ENCODE measurements around the gene TRAIP. TPM values are rescaled to one million over a fixed set of nuclear protein-coding genes. Genes with fewer than 3 reads are reported as not detected.

TRAIP gene
- total and polyA plus RNA-seq, 2 donors (not counting 1 experiment from before 2014, with no cell fraction given): 5.0 to 8.7 TPM

GRCh38 chr3:49868862-49869466 is 12.6 kb upstream of the TRAIP start:
- no peaks in the 10 kb centered on the region for H3K4me1 Mint-ChIP-seq
- Histone ChIP-seq H4K20me1 (ENCODE audit: control insufficient read depth, insufficient read depth, low read length, poor library complexity, severe bottlenecking) (no peaks in the 10 kb centered on the region), H3K36me3 (replicated peaks in 1 of 2; ENCODE audit: control extremely low read depth in 1 of 2, control insufficient read depth in 1 of 2, extremely low read depth in 1 of 2, insufficient read depth in 2 of 2, low read length in 1 of 2) (no peaks in the 10 kb centered on the region), H3K9me3 (ENCODE audit: control extremely low read depth in 1 of 3, control insufficient read depth in 2 of 3, insufficient read depth in 1 of 3, low read length in 2 of 3) (peaks cover 0 to 12% (median 0%) of the 10 kb centered on the region in 3 donors), H3K27me3 (replicated peaks in 1 of 4; ENCODE audit: control extremely low read depth in 1 of 4, control insufficient read depth in 3 of 4, insufficient read depth in 4 of 4, low read length in 3 of 4) (peaks cover 0 to 55% (median 20%) of the 10 kb centered on the region in 4 experiments), H3K4me2 (replicated peaks; ENCODE audit: low read depth, low read length, poor library complexity, severe bottlenecking) (peak overlapping the region; percentile 93), H3K9ac (ENCODE audit: low read length) (peak overlapping the region; percentile 45), H3K79me2 (ENCODE audit: control insufficient read depth, insufficient read depth, low read length) (no peaks in the 10 kb centered on the region), H3K4me3 (ENCODE audit: control extremely low read depth in 1 of 5, extremely low read depth in 1 of 5, insufficient read depth in 1 of 5, low read depth in 2 of 5, low read length in 4 of 5) (peak overlapping the region in 4 of 5 experiments; percentile 19 to 38 (median 32)), H3K27ac (ENCODE audit: low read length in 2 of 2) (no peak overlapping the region), H2AFZ (ENCODE audit: insufficient read depth, low read depth, low read length, poor library complexity, severe bottlenecking) (peak overlapping the region; percentile 58), H3K4me1 (ENCODE audit: control insufficient read depth in 2 of 2, insufficient read depth in 2 of 2, low read length in 2 of 2) (peaks cover 12 to 18% of the 10 kb centered on the region in 2 donors)
- H3K27ac Mint-ChIP-seq: no peak overlapping the region
- intact Hi-C loops (cut with micrococcal nuclease): no loop called here
- ATAC-seq (ENCODE audit: low read depth): no peak
- ChIA-PET POLR2A (interaction anchor here (0.6 to 0.8 kb wide), 3 partner anchors 65 to 1671 kb away, joined by 3 to 8 read pairs (median 6); no protein-coding TSS in a partner anchor), CTCF (interaction anchor here (0.7 to 1.3 kb wide), 2 partner anchors 20 to 23 kb away, joined by 3 to 4 read pairs; no protein-coding TSS in a partner anchor)
- H3K4me3 Mint-ChIP-seq: peak overlapping the region; percentile 56
- DNase-seq: no peak
- no peaks in the 10 kb centered on the region for H3K9me3 Mint-ChIP-seq (ENCODE audit: insufficient read depth)
- 10% methylated on average over 17 of the region's 23 CpGs for WGBS (ENCODE audit: insufficient coverage)
- TF ChIP-seq EZH2 (IDR thresholded peaks at IDR 0.05; ENCODE audit: borderline replicate concordance, insufficient read depth, low read depth, low read length, poor library complexity, severe bottlenecking) (no peak), CTCF (IDR thresholded peaks at IDR 0.05) (no peak)
- peaks cover 37% of the 10 kb centered on the region for H3K27me3 Mint-ChIP-seq

- intact Hi-C loops (cut with micrococcal nuclease): no loop called here
- ATAC-seq (ENCODE audit: low read depth) (no peak), DNase-seq (no peak)
- no peaks in the 10 kb centered on the region for H3K4me1 Mint-ChIP-seq
- no peak overlapping the region for H2AFZ ChIP-seq (ENCODE audit: insufficient read depth, low read depth, low read length, poor library complexity, severe bottlenecking)
- H3K9ac ChIP-seq (ENCODE audit: low read length): no peak overlapping the region
- H3K36me3 ChIP-seq (replicated peaks in 1 of 2; ENCODE audit: control extremely low read depth in 1 of 2, control insufficient read depth in 1 of 2, extremely low read depth in 1 of 2, insufficient read depth in 2 of 2, low read length in 1 of 2): no peaks in the 10 kb centered on the region
- no peak overlapping the region for H3K27ac Mint-ChIP-seq
- peaks cover 41% of the 10 kb centered on the region for H3K27me3 Mint-ChIP-seq
- ChIA-PET POLR2A (no interaction called here), CTCF (no interaction called here)
- H3K27me3 ChIP-seq (replicated peaks in 1 of 4; ENCODE audit: control extremely low read depth in 1 of 4, control insufficient read depth in 3 of 4, insufficient read depth in 4 of 4, low read length in 3 of 4): peaks cover 0 to 56% (median 20%) of the 10 kb centered on the region in 4 experiments
- no peak overlapping the region for H3K4me2 ChIP-seq (replicated peaks; ENCODE audit: low read depth, low read length, poor library complexity, severe bottlenecking)
- H3K79me2 ChIP-seq (ENCODE audit: control insufficient read depth, insufficient read depth, low read length): no peaks in the 10 kb centered on the region
- H3K9me3 Mint-ChIP-seq (ENCODE audit: insufficient read depth): no peaks in the 10 kb centered on the region
- H3K4me3 Mint-ChIP-seq: peak overlapping the region; percentile 39
- TF ChIP-seq EZH2 (IDR thresholded peaks at IDR 0.05; ENCODE audit: borderline replicate concordance, insufficient read depth, low read depth, low read length, poor library complexity, severe bottlenecking) (no peak), CTCF (IDR thresholded peaks at IDR 0.05) (no peak)
- H4K20me1 ChIP-seq (ENCODE audit: control insufficient read depth, insufficient read depth, low read length, poor library complexity, severe bottlenecking): no peaks in the 10 kb centered on the region
- H3K4me1 ChIP-seq (ENCODE audit: control insufficient read depth in 2 of 2, insufficient read depth in 2 of 2, low read length in 2 of 2): peaks cover 12 to 15% of the 10 kb centered on the region in 2 donors
- H3K27ac ChIP-seq (ENCODE audit: low read length in 2 of 2): no peak overlapping the region
- WGBS (ENCODE audit: insufficient coverage): 20% methylated on average over 2 of the region's 7 CpGs
- peaks cover 0 to 12% (median 0%) of the 10 kb centered on the region in 3 donors for H3K9me3 ChIP-seq (ENCODE audit: control extremely low read depth in 1 of 3, control insufficient read depth in 2 of 3, insufficient read depth in 1 of 3, low read length in 2 of 3)
- no peak overlapping the region for H3K4me3 ChIP-seq (ENCODE audit: control extremely low read depth in 1 of 5, extremely low read depth in 1 of 5, insufficient read depth in 1 of 5, low read depth in 2 of 5, low read length in 4 of 5)
Measured at GRCh38 chr3:49867871-49868321, 11.5 kb upstream of the TRAIP start.
